ENCODE data around the gene CLCN3.
"Not testable (repeated sequence)": the region's sequence is repeated elsewhere in the genome, so short reads cannot be mapped to it uniquely, and the experiment has no call there.

The CLCN3 gene

GRCh38 chr4:169698331-169698730 lies 78.0 kb downstream of the CLCN3 start:
- no peak for DNase-seq (ENCODE audit: low read depth in 2 of 2)

GRCh38 chr4:169707958-169708643 lies 87.7 kb downstream of the CLCN3 start:
- no peak for DNase-seq (ENCODE audit: low read depth in 2 of 2)

GRCh38 chr4:169715826-169716225 lies 95.4 kb downstream of the CLCN3 start:
- DNase-seq (ENCODE audit: low read depth in 2 of 2), result no peak

- no peak for DNase-seq (ENCODE audit: low read depth in 2 of 2)
Measured at GRCh38 chr4:169716677-169717076, 96.3 kb downstream of the CLCN3 start.

GRCh38 chr4:169720529-169720928 lies 100.2 kb downstream of the CLCN3 start:
- no peak for DNase-seq (ENCODE audit: low read depth in 2 of 2)

GRCh38 chr4:169723207-169723965 lies 103.0 kb downstream of the CLCN3 start:
- DNase-seq (ENCODE audit: low read depth in 2 of 2), result no peak

- DNase-seq (ENCODE audit: low read depth in 2 of 2), result no peak
Measured at GRCh38 chr4:169724260-169724659, 103.9 kb downstream of the CLCN3 start.

GRCh38 chr4:169727616-169728015 lies 107.2 kb downstream of the CLCN3 start:
- no peak for DNase-seq (ENCODE audit: low read depth in 2 of 2)

- DNase-seq (ENCODE audit: low read depth in 2 of 2), result no peak
Measured at GRCh38 chr4:169730564-169730963, 110.2 kb downstream of the CLCN3 start.

- not testable (repeated sequence) for DNase-seq (ENCODE audit: low read depth in 2 of 2)
Measured at GRCh38 chr4:169738604-169739003, 118.2 kb downstream of the CLCN3 start.

GRCh38 chr4:169741569-169741968 lies 121.2 kb downstream of the CLCN3 start:
- DNase-seq (ENCODE audit: low read depth in 2 of 2), result no peak

GRCh38 chr4:169744601-169745000 lies 124.2 kb downstream of the CLCN3 start:
- DNase-seq (ENCODE audit: low read depth in 2 of 2), result no peak

- DNase-seq (ENCODE audit: low read depth in 2 of 2), result no peak
Measured at GRCh38 chr4:169745291-169745690, 124.9 kb downstream of the CLCN3 start.

- DNase-seq (ENCODE audit: low read depth in 2 of 2), result no peak
Measured at GRCh38 chr4:169756971-169757574, 136.7 kb downstream of the CLCN3 start.

GRCh38 chr4:169757575-169758184 lies 137.3 kb downstream of the CLCN3 start, which contains the start of gene HPF1:
Gene HPF1, minus strand, starts transcription at chr4:169757944. Its CDS starts 67 bp downstream, at chr4:169757877.
- peak; percentile 85 to 91 for DNase-seq (ENCODE audit: low read depth in 2 of 2)

GRCh38 chr4:169758401-169758962 lies 138.1 kb downstream of the CLCN3 start:
- DNase-seq (ENCODE audit: low read depth in 2 of 2), result no peak

- no peak for DNase-seq (ENCODE audit: low read depth in 2 of 2)
Measured at GRCh38 chr4:169761846-169762245, 141.5 kb downstream of the CLCN3 start.

GRCh38 chr4:169765835-169766234 lies 145.5 kb downstream of the CLCN3 start:
- DNase-seq (ENCODE audit: low read depth in 2 of 2), result no peak

GRCh38 chr4:169766741-169767140 lies 146.4 kb downstream of the CLCN3 start:
- DNase-seq (ENCODE audit: low read depth in 2 of 2), result no peak

GRCh38 chr4:169768385-169768784 lies 148.0 kb downstream of the CLCN3 start:
- DNase-seq (ENCODE audit: low read depth in 2 of 2), result no peak

- DNase-seq (ENCODE audit: low read depth in 2 of 2), result no peak
Measured at GRCh38 chr4:169770416-169770815, 150.0 kb downstream of the CLCN3 start.

GRCh38 chr4:169771556-169772080 lies 151.2 kb downstream of the CLCN3 start:
- not testable (repeated sequence) for DNase-seq (ENCODE audit: low read depth in 2 of 2)
